A549 (cell line): ENCODE data around the gene MPPED1.

Experiments
- CTCF ChIP-seq: fragments of >200 bp; sonication (Bioruptor Twin); formaldehyde crosslinking; IDR thresholded peaks from 3 replicates; pipeline ENCODE4 v1.5.1; 2016
- MAFK ChIP-seq: fragments of 450-650 bp; IDR thresholded peaks from 2 replicates; pipeline ENCODE4 v1.6.1; 2014; ENCODE audit not compliant: partially characterized antibody
- POLR2A ChIP-seq: IDR thresholded peaks from 2 replicates; pipeline ENCODE4 v1.6.1; 2012; ENCODE audit warnings: mild to moderate bottlenecking, low read length
- RAD21 ChIP-seq, 2 experiments: fragments of >200 bp in 1 of 2; sonication (Bioruptor Twin) in 1 of 2; formaldehyde crosslinking in 1 of 2; IDR thresholded peaks in 1 of 2; conservative IDR thresholded peaks in 1 of 2; 2 replicates in 1 of 2; 3 replicates in 1 of 2; pipeline ENCODE4 v1.6.1; 2012 to 2018; ENCODE audit warnings: inconsistent platforms in 1 of 2
- TF ChIP-seq, protein P1 (sequence below): IDR thresholded peaks from 2 replicates; pipeline ENCODE4 v1.6.1; 2012

DNA sequence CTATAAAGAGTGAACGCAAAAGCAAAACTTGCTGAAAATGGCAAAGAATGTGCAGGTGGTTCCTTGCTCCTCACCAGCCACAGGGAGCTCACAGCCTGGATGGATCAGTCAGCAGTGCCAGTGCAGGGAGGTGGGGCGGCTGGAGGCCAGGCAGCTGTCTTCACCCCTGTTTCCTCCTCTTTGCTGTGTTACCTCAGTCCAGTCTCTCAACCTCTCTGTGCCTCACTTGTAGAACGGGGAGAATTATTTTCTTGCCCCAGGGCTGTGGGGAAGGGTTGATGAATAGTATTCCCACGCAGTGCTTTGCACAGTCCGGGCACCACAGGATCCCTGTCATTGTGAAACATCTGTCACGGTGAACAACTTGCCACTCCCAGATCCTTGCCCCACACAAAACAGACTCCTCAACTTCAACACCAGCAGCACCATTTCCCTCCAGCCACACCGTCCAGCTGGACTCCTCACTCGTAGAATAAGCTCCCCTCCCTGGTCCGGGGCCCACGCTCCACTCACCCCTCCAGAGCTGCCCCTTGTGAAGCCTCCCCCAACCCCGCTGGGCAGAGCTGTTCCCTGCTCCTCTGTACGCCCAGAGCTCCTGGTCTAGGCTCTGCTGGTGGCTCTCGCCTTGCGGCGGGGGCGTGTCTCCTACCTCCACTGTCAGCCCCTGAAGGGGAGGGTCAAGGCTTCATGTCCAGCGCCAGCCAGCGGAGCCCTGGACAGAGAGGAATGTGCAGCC is 27.7 kb downstream of the MPPED1 start:
- no peak for TF ChIP-seq CTCF
- TF ChIP-seq MAFK: no peak
- TF ChIP-seq, protein P1, sequence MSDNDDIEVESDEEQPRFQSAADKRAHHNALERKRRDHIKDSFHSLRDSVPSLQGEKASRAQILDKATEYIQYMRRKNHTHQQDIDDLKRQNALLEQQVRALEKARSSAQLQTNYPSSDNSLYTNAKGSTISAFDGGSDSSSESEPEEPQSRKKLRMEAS: no peak
- no peak for TF ChIP-seq POLR2A
- TF ChIP-seq RAD21 (conservative IDR thresholded peaks at IDR 0.05 in 1 of 2, IDR thresholded peaks at IDR 0.05 in 1 of 2): no peak
